SW480 (cell line): Measurements from ENCODE around the gene SECISBP2L.
"Not testable (repeated sequence)": the region's sequence is repeated elsewhere in the genome, so short reads cannot be mapped to it uniquely, and the experiment has no call there.

Source experiments
- DNase-seq: peaks from one replicate; pipeline ENCODE4 v3.0.0-alpha.2; 2016; ENCODE audit warnings: low spot score

The SECISBP2L gene, protein sequence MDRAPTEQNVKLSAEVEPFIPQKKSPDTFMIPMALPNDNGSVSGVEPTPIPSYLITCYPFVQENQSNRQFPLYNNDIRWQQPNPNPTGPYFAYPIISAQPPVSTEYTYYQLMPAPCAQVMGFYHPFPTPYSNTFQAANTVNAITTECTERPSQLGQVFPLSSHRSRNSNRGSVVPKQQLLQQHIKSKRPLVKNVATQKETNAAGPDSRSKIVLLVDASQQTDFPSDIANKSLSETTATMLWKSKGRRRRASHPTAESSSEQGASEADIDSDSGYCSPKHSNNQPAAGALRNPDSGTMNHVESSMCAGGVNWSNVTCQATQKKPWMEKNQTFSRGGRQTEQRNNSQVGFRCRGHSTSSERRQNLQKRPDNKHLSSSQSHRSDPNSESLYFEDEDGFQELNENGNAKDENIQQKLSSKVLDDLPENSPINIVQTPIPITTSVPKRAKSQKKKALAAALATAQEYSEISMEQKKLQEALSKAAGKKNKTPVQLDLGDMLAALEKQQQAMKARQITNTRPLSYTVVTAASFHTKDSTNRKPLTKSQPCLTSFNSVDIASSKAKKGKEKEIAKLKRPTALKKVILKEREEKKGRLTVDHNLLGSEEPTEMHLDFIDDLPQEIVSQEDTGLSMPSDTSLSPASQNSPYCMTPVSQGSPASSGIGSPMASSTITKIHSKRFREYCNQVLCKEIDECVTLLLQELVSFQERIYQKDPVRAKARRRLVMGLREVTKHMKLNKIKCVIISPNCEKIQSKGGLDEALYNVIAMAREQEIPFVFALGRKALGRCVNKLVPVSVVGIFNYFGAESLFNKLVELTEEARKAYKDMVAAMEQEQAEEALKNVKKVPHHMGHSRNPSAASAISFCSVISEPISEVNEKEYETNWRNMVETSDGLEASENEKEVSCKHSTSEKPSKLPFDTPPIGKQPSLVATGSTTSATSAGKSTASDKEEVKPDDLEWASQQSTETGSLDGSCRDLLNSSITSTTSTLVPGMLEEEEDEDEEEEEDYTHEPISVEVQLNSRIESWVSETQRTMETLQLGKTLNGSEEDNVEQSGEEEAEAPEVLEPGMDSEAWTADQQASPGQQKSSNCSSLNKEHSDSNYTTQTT

DNA sequence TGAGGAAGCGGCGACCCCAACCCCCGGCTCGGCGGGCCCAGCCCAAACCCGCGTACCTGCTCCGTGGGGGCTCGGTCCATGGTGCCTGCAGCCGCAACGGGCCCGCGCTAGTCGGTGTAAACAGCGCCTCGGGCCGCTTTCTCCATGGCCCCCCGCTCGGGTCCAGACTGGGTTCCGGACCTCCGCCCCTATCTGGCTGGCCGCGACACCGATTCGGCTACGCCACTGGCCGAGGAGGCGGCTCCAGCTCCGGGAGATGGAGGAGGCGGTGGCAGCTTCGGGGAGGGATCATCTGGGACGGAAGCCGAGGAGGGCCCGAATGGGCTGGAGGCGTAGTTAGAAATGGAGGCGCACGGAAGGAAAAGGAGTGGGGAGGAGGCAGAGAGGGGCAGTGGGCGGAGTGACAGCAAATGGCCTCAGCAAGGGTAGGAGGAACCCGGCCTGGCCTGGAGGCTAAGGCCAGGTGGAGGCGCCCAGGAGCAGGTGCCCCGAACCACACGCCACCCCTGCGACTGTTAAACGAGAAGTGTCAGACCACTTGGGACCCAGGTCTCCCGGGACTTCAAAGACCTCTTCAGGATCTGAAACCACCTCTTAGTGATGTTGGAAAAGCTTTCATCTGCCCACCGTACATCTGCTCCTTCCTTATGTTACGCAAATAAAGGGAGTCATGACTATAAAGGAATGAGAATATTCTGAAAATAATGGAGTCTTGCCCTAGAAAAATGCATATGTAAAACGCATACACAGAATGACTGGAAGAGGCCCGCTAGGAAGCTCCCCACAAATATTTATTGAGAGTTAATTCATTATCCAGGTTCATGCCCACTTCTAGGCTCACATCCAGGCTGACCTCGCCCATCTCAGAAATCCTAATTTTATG, at the start of gene SECISBP2L:
SECISBP2L (minus strand) TSS at position 227 of the 883 bp plus-strand sequence; CDS start at position 80, 147 bp downstream.
- peak; percentile 94 for DNase-seq

DNA sequence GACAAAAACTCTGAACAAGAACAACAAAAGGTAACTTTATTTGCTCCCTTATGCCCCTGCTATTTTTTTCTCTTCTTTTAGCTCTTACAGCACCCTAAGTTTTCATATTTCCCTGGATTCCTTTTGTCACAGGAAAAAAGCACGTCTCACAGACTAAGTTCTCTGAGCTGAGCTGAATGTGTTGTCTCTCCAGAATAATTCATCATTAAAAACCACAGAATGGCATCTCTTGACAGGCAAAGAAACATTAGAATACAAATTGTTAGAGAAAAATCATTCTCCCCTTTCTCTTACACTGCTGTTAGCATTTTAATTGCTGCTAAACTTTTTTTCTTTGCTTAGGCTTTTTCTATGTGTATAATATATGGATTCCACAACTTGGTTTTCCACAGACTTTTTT, 48.7 kb upstream of the SECISBP2L start:
- DNase-seq: no peak

DNA sequence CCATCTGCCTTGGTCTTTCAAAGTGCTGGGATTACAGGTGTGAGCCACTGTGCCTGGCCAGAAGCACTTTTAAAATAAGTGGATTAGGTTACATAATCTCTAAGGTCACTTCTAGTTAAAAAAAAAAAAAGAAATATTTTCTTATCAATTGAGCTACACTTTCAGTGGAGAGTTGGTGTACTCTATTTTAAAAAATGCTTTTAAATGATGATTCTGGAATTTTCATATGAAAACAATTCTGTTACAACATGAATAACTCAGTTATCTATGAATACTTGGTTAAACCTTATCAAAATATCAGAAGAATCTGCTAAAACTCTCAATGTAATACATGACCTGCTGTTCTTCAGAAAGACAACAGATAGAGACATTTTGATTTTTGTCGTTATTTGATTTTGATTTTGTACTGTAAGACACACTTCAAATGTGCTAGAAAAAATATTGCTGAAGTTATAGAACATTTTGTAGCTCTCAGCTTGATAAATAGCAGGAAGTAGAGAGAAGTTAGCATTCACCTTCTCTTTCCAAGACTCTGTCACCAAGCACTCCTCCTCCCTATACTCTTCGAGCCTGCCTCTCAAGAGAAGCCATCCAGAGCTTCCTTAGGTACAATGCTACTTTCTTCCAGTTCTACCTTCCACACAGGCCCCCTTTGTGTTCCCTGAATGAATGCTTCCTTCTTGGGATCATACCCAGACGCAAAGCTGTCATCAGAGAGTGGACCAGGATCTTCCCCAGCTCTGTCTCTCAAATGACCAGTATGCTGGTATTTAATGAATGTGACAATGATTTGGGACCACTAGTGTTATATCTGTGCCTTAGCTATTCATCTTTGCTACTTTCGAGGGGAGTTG, 47.2 kb upstream of the SECISBP2L start:
- no peak for DNase-seq

DNA sequence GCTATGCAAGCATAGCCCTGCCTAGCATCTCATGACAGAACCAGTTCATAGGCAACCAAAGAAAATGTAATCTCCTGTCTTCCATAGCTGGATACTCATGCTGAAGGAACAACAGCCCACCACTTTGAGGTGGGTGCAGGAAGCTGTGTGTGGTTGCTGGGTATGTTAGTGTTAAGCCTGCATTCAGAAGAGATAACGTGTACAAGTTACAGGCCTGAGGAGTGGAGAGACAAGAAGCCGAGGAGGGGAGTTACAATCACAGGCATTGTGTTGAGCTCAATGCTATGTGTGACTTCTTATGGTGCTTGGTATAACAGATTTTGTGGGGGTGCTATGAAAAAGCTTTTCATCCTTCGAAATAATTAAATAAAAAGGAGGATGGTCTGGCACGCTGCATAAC, 42.8 kb upstream of the SECISBP2L start:
- no peak for DNase-seq

DNA sequence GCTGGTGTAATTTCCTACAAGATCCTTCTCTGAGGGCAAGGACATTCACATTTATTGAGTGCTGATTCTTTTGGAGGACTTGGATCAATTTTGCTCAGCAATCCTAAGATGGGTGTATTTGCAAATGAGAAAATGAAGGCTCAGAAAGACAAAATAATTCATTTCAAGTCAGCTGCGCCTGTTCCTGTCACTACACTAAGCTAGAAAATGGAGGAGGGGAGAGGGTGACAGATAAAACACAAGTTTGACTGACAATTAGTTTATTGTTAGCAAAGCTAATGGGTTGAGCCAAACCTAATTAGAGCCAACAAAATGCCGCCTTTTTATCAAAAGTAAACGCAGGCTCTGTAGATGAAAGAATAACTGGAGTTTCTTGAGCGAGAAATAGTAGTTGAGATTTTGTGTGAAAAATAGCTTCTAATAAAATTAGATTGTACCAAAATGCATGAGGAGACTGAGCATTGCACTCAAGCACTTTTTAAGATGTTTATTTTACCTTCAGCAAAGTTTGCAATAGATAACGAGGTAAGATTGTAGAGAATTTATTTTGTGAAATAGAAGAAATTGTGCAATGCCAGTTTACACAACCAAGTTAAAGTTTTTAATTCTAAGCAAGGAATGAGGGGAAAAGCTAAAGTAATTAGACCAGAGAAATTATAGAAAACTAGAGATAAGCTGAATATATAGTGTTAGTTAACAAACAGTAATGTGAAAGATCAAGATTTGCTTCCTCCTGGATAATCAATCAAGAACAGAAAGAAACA, 39.6 kb upstream of the SECISBP2L start:
- no peak for DNase-seq

DNA sequence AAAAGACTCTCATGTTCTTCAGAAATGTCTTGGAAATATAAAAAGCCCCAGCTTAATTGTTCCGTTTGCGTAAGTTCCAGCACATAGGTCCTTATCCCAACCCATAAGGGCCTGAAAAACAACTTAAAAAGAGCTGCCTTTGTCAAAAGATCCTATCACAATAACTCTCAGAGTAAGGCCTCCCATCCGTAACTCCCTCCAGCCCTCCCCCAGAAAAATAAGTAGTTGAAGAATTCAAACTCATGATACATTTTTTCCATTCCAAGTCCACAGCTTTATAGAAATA, 38.0 kb upstream of the SECISBP2L start:
- no peak for DNase-seq

DNA sequence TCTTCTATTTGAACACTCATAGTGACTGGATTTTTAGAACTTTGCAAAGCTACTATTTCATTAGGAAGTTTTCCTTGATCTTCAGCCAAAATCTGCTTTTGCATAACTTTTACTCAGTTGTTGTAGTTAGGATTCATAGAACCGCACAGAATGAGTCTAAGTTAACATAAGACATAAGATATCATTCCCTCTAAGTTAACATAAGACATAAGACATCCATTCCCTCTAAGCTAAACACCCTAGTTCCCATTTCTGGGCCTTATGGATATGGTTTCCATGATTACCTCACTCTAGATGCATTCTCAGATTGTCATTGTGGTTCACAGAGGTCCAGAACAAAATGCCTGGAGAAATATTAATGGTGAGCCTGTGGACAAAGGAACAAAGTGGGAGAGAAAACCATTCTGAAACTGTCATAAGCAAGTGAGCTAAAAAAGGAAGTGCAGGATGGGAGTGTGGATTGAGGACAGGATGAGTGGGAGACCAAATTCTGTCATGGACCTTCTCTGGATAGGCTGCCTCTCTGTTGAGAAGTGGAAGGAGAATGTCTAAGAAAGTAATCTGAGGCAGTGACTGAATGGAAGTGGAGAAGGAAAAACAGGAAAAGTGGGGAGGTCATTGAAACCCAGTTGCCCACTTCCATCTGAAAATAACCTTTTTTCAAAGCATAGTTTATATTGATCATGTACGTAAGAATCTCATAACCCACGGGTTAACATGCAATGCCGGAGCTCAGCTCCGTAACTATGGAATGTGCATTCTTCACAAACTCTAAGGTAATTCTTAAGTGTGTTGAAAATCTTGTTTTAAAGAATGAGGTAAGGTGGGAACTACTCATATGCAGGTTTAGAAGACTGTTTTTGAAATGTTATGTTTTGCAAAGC, 37.4 kb upstream of the SECISBP2L start:
- no peak for DNase-seq

DNA sequence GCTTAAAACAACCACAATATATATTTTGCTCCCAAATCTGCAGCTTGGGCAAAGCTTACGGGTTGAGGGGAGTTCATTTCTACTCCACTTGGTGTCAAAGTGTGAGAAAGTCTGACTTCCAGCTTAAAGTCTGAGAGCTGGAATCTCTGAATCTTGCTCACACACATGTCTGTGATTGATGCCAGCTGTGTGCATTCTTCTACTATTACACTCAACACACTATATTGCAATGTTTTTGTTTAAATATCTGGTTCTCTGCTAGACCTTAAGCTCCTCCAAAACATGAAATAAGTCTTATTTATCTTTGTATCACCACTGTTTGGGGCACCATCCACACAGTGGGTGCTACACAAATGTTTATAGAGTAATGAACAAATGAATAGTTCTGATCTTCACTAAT, 36.7 kb upstream of the SECISBP2L start:
- DNase-seq: no peak

DNA sequence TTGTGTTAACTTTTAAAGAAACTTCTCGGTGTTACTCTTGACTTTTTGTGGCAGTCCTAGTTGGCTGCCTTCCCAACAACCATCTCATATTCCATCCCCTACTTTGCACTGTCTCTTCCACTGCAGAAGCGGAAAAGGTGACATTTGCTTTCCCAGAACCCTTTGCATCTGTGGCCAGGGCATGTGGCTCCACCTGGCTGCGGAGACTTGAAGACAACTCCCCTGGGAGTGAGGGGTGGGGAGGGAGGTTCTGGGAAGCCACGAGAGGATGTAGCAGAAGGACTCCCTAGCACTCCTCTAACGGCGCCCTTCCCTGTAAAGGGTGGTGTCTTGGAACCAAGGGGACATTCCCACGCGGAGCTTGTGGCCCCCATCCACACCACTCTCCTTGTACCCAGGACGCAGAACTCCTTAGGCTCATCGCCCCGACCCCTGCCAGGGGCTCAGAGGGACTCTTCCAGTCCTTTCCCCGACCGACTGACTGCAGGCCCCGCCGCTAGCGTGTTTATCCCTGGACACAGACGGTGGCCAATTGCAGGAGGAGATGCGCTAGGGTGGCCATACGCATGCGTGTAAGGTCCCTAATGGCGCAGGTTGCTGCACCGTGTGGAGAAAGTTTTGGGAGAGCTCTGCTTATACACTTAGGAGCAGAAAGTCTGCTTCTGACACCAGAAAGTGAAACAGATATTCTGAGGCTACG, 33.2 kb upstream of the SECISBP2L start:
- no peak for DNase-seq

DNA sequence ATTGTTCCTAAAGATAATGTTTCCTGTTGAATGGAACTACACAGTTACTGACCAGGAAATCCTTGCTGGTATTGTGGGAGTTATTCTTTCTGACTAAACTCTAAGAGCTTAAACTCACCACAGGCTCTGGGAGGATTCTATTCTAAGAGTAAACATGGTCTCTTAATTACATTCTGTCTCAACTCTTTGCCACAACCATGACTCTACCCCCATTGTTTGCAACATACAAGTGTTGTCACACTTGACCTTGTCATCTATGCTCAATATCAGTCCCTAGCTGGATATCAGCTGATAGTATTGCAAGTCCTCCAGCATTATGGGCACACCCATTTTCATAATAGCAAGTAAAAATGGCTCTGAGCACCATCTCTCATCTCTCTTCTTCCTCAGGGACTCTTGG, 29.6 kb upstream of the SECISBP2L start:
- DNase-seq: no peak

DNA sequence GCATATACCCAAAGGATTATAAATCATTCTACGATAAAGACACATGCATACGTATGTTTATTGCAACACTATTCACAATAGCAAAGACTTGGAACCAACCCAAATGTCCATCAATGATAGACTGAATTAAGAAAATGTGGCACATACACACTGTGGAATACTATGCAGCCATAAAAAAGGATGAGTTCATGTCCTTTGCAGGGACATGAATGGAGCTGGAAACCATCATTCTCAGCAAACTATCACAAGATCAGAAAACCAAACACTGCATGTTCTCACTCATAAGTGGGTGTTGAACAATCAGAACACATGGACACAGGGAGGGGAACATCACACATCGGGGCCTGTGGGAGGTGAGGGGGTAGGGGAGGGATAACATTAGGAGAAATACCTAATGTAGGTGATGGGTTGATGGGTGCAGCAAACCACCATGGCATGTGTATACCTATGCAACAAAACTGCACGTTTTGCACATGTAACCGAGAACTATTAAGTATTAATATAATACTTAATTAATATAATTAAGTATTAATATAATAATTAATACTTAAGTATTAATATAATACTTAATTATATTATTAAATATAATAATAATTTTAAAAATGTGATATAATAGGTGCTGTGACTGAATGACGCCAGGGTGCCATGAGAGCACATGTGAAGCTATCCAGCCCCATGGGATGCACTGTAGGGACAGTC, 28.5 kb upstream of the SECISBP2L start:
- DNase-seq: not testable (repeated sequence)

DNA sequence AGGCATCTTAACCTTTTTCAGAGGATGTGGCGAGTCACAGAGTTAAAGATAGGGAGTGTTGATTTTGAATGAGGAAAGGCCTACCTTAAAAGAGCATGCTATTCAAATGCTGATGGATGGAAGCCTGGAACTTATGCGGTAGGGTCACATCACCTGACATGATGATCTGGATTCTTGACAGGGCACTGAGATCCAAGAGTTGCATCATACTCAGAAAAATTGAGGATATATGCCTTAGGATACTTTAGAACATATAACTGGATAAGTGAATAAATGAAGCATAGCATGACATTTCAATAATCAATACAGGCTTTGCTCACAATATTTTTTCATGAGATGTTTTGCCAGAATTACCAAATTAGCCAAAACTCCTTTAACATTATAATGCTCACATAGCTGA, 20.1 kb upstream of the SECISBP2L start:
- DNase-seq: no peak

DNA sequence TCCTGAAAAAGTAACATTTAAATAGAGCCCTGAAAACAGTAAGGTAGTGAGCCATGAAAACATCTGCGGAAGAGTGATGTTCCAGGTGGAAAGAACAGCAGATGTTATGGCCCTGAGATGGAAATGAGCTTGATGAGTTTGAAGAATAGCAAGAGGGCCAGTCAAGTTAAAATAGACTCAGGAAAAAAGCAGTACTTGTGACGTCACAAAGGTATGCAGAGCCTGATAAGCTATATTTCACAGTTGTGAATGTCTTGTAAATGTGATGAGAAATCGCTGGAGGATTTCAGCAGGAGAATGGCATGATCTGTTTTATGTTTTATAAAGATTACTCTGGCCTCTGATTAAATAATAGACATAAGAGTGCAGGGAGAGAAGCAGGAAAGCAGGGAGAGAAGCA, 18.6 kb upstream of the SECISBP2L start:
- no peak for DNase-seq

DNA sequence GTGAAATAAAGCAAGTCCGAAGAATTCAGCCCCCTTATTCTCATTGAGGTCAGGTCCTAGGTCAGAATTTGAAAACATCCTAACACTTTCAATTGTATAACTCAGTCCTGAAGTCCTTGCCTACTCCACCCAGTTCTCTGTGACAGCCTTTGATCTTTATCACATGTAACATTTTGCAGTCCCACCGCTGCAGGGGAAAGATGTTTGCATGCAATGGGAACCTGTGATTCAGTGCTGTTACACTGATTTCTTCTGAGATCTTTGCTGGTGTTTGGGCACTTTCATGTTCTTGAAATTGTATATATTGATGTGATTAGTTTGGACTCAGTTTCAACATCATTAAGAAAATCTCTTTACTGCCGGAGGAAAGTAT, 18.0 kb upstream of the SECISBP2L start:
- DNase-seq: no peak

DNA sequence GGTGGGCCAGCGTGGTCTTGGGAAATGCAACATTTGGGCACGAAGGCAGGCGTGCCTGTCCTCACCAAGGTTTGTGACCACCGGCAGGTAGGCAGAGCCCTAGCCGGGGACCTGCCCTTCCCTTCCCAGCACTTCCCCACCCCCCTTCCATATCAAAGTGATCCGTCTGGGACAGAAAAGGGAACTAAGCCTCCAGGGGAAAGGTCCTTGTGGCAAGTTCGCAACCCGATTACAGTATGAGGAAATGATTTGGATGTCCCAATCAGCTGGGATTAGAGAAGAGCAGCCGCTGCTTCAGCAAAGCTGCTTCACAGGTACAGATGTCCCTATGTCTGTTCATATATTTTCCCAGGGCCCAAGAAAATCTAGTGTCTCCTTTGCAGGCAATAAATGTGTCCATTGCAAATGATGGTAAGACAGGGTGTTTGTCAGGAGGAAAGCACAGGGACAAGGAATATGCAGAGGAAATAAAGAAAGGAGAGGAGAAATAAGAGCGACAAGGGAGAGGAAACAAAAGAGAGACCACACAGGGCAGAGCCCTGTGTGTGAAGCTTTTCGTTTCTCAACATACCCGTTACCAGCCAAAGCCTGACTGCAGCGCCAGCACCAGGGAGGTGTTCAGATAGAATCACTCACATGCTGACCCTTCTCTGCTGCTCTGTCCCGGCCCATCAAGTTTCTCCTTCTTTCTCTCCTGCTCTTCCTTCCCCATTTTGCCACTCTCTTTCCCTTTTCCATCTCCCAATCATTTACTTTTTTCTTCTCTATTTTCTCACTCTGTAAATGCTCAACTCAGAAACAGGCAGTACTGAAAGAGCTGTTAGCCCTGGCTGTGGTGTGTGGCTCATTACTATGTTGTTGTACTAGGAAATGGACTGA, 17.4 kb upstream of the SECISBP2L start:
- DNase-seq: no peak

DNA sequence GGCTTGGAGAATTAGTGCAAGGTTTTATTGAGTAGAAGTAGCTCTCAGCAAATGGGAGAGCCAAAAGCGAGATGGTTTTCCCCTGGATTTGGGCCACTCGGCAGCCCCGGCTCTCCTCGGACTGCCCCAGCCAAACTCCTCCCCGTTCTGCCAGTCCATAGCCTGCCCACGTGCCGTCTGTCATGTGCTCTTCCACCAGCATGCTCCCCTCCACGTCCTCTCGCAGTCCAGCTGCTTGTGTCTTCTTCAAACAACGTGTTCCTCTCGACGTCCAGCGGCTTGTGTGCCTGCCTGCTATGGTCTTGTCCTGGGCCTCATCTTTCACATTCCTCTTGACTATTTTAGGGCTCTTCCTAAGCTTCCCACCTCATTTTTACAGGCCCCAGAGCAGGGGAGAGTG, 16.7 kb upstream of the SECISBP2L start:
- no peak for DNase-seq
